Right cardiac atrium (tissue), 5 donors: Measurements from ENCODE around the gene SSBP4. TPM values are rescaled to one million over a fixed set of nuclear protein-coding genes. Genes with fewer than 3 reads are reported as not detected.

ENCODE experiments used
- ATAC-seq, 2 donors: fragments of 200-7000 bp; cut with Tn5 transposase; one replicate each; pipeline versions ENCODE4 v1.8.0 to v1.9.1; 2020; ENCODE audit warnings: moderate library complexity in 2 of 2, mild to moderate bottlenecking in 1 of 2
- DNase-seq, 3 donors: peaks; one replicate each; pipeline ENCODE4 v3.0.0-alpha.2; 2020
- H3K27ac ChIP-seq: one replicate; pipeline ENCODE4 v1.5.1; 2013; ENCODE audit warnings: mild to moderate bottlenecking, low read length, control low read depth, moderate library complexity
- H3K27me3 ChIP-seq: one replicate; pipeline ENCODE4 v1.6.1; 2013; ENCODE audit not compliant: control insufficient read depth, insufficient read depth
- H3K4me1 ChIP-seq: one replicate; pipeline ENCODE4 v1.6.1; 2013; ENCODE audit warnings: low read length; ENCODE audit not compliant: control insufficient read depth, insufficient read depth
- H3K4me3 ChIP-seq: one replicate; pipeline ENCODE4 v1.5.1; 2013; ENCODE audit warnings: low read length, control low read depth
- H3K9me3 ChIP-seq: one replicate; pipeline ENCODE4 v1.6.1; 2013; ENCODE audit warnings: low read length; ENCODE audit not compliant: control insufficient read depth
- WGBS: extraction: QIAGEN DNeasy Blood & Tissue Kit; methylation state at CpG from one replicate; pipeline ENCODE4 v1.1.7; 2013; 5-methylcytosine and 5-hydroxymethylcytosine counted together
- intact Hi-C, 4 donors: fragments of 100-400 bp; cut with DNase I; formaldehyde crosslinking; loops; one replicate each; pipeline versions ENCODE4 v1.11.0 to v1.14.0; 2022 to 2023
- polyA plus RNA-seq: library from polyadenylated mRNA; stranded (reverse); fragments of 200-250 nt; gene quantifications from one replicate; pipeline ENCODE4 v1.2.3, GENCODE V29; 2013
- total RNA-seq, 4 donors: library from RNA; stranded (reverse); fragmentation: NEBNext Ultra II Directional; extraction: Animal tissue kit (Norgen Biotek cat#: 25700); gene quantifications; one replicate each; pipeline ENCODE4 v1.2.1, GENCODE V29; 2021
- donor health status: healthy with polysubstance abuse.
- donor health status: DM: no; HTN: yes; CAD: no.
- donor health status: DM: no; HTN: no; CAD: no.
- donor health status: DM: no; HTN: yes; CAD: no; lungs with severe emphysema.
- donor health status: DM: yes; HTN: yes; CAD: no.

SSBP4 gene
- total and polyA plus RNA-seq, 5 donors = 32.7 to 40.0 (median 36.9) TPM

- Histone ChIP-seq H3K27ac (no peak overlapping the region), H3K9me3 (no peaks in the 10 kb centered on the region), H3K27me3 (no peaks in the 10 kb centered on the region), H3K4me3 (no peak overlapping the region), H3K4me1 (peaks cover 18% of the 10 kb centered on the region)
- DNase-seq (peak in 1 of 3 donors; percentile 56), ATAC-seq (no peak)
- intact Hi-C loops = no loop called here
- WGBS = 69% methylated on average over 17 of the region's 17 CpGs
Measured at GRCh38 chr19:18428173-18428786, 9.1 kb downstream of the SSBP4 start.

- peak; percentile 89 to 95 (median 95) for DNase-seq
- Histone ChIP-seq H3K27ac (peak overlapping the region; percentile 35), H3K27me3 (no peaks in the 10 kb centered on the region), H3K9me3 (no peaks in the 10 kb centered on the region), H3K4me1 (peaks cover 13% of the 10 kb centered on the region), H3K4me3 (peak overlapping the region; percentile 49)
- ATAC-seq = peak; percentile 64 to 75
- intact Hi-C loops = no loop called here
- WGBS = 6% methylated on average over 77 of the region's 77 CpGs
Measured at GRCh38 chr19:18428787-18429674, 9.8 kb downstream of the SSBP4 start.

GRCh38 chr19:18429717-18430416 is 10.7 kb downstream of the SSBP4 start:
- no peaks in the 10 kb centered on the region for H3K9me3 ChIP-seq
- ATAC-seq = no peak
- WGBS = 57% methylated on average over 13 of the region's 13 CpGs
- H3K4me3 ChIP-seq = no peak overlapping the region
- no peak overlapping the region for H3K27ac ChIP-seq
- H3K27me3 ChIP-seq = no peaks in the 10 kb centered on the region
- peaks cover 13% of the 10 kb centered on the region for H3K4me1 ChIP-seq
- peak in 1 of 3 donors; percentile 61 for DNase-seq
- intact Hi-C loops = no loop called here

- intact Hi-C loops = no loop called here
- Histone ChIP-seq H3K4me1 (peaks cover 11% of the 10 kb centered on the region), H3K4me3 (no peak overlapping the region), H3K27me3 (no peaks in the 10 kb centered on the region), H3K9me3 (no peaks in the 10 kb centered on the region), H3K27ac (no peak overlapping the region)
- ATAC-seq (no peak), DNase-seq (peak in 2 of 3 donors; percentile 70 to 76)
- 86% methylated on average over 21 of the region's 21 CpGs for WGBS
Measured at GRCh38 chr19:18430417-18431144, 11.4 kb downstream of the SSBP4 start.

GRCh38 chr19:18431351-18432197 is 12.4 kb downstream of the SSBP4 start:
- peaks cover 3% of the 10 kb centered on the region for H3K4me1 ChIP-seq
- no peak overlapping the region for H3K4me3 ChIP-seq
- intact Hi-C loops = no loop called here
- WGBS = 84% methylated on average over 34 of the region's 34 CpGs
- DNase-seq (peak in 2 of 3 donors; percentile 61 to 76), ATAC-seq (no peak)
- no peak overlapping the region for H3K27ac ChIP-seq
- no peaks in the 10 kb centered on the region for H3K27me3 ChIP-seq
- no peaks in the 10 kb centered on the region for H3K9me3 ChIP-seq

GRCh38 chr19:18432275-18433014 is 13.2 kb downstream of the SSBP4 start:
- H3K4me1 ChIP-seq = no peaks in the 10 kb centered on the region
- DNase-seq (peak in 1 of 3 donors; percentile 39), ATAC-seq (no peak)
- no peaks in the 10 kb centered on the region for H3K27me3 ChIP-seq
- H3K27ac ChIP-seq = no peak overlapping the region
- no peaks in the 10 kb centered on the region for H3K9me3 ChIP-seq
- no peak overlapping the region for H3K4me3 ChIP-seq
- intact Hi-C loops = no loop called here
- WGBS = 72% methylated on average over 13 of the region's 13 CpGs

- H3K27ac ChIP-seq = no peak overlapping the region
- no peaks in the 10 kb centered on the region for H3K27me3 ChIP-seq
- intact Hi-C loops = no loop called here
- H3K4me1 ChIP-seq = peaks cover under 1% of the 10 kb centered on the region
- 13% methylated on average over 59 of the region's 59 CpGs for WGBS
- peak overlapping the region; percentile 27 for H3K4me3 ChIP-seq
- DNase-seq (peak; percentile 58 to 87 (median 77)), ATAC-seq (no peak)
- no peaks in the 10 kb centered on the region for H3K9me3 ChIP-seq
Measured at GRCh38 chr19:18433015-18433691, 14.0 kb downstream of the SSBP4 start.

- no peaks in the 10 kb centered on the region for H3K9me3 ChIP-seq
- ATAC-seq (no peak), DNase-seq (peak; percentile 64 to 84 (median 71))
- WGBS = 12% methylated on average over 60 of the region's 60 CpGs
- no peaks in the 10 kb centered on the region for H3K27me3 ChIP-seq
- peak overlapping the region; percentile 27 for H3K4me3 ChIP-seq
- no peak overlapping the region for H3K27ac ChIP-seq
- peaks cover 6% of the 10 kb centered on the region for H3K4me1 ChIP-seq
- intact Hi-C loops = no loop called here
Measured at GRCh38 chr19:18433735-18434398, 14.7 kb downstream of the SSBP4 start.
